Keratinocyte (primary cell): ENCODE measurements around the gene ELF2. TPM values are rescaled to one million over a fixed set of nuclear protein-coding genes. Genes with fewer than 3 reads are reported as not detected.

Experiments
- DNase-seq: peaks from one replicate; pipeline ENCODE4 v3.0.0-alpha.2; 2011; ENCODE audit warnings: low read depth, missing footprints, low spot score
- FAIRE-seq: peaks from 2 replicates; lab custom pipeline; 2011; peaks lifted over from hg19 to GRCh38; lab: Jason Lieb, UNC
- H2AFZ ChIP-seq: 2 replicates; pipeline ENCODE4 v1.6.0; 2012; ENCODE audit warnings: low read length, control low read depth, inconsistent platforms; ENCODE audit not compliant: control insufficient read depth
- H3K27ac ChIP-seq: 2 replicates; pipeline ENCODE4 v1.5.1; 2011; ENCODE audit warnings: low read length; ENCODE audit not compliant: control insufficient read depth, insufficient read depth
- H3K27me3 ChIP-seq: 3 replicates; pipeline ENCODE4 v1.6.0; 2011; ENCODE audit warnings: low read length; ENCODE audit not compliant: control insufficient read depth, insufficient read depth; ENCODE audit errors: extremely low read depth
- H3K36me3 ChIP-seq, 2 experiments: 2 replicates in 1 of 2; 3 replicates in 1 of 2; pipeline ENCODE4 v1.5.1; 2011; ENCODE audit warnings: low read length in 2 of 2, mild to moderate bottlenecking in 1 of 2; ENCODE audit not compliant: control insufficient read depth in 2 of 2, insufficient read depth in 2 of 2; ENCODE audit errors: extremely low read depth in 1 of 2
- H3K4me1 ChIP-seq: 3 replicates; pipeline ENCODE4 v1.5.1; 2011; ENCODE audit warnings: low read length; ENCODE audit not compliant: control insufficient read depth, insufficient read depth; ENCODE audit errors: extremely low read depth
- H3K4me2 ChIP-seq: 3 replicates; pipeline ENCODE4 v1.6.0; 2011; ENCODE audit warnings: low read depth, low read length; ENCODE audit not compliant: control insufficient read depth, insufficient read depth; ENCODE audit errors: extremely low read depth
- H3K4me3 ChIP-seq, 3 experiments: fragments of 200-600 bp in 1 of 3; sonication (generic) in 1 of 3; 2 replicates in 2 of 3; 3 replicates in 1 of 3; pipeline ENCODE4 v1.5.1; 2011 to 2016; ENCODE audit warnings: low read length in 3 of 3, mild to moderate bottlenecking in 3 of 3, control low read depth in 2 of 3, inconsistent platforms in 1 of 3, low read depth in 1 of 3, mixed read lengths in 1 of 3, mixed run types in 1 of 3, moderate library complexity in 1 of 3; ENCODE audit not compliant: control insufficient read depth in 2 of 3, insufficient read depth in 2 of 3; ENCODE audit errors: extremely low read depth in 1 of 3
- H3K79me2 ChIP-seq: 2 replicates; pipeline ENCODE4 v1.6.0; 2012; ENCODE audit warnings: low read length; ENCODE audit not compliant: control insufficient read depth, insufficient read depth
- H3K9ac ChIP-seq: 3 replicates; pipeline ENCODE4 v1.6.0; 2011; ENCODE audit warnings: low read length; ENCODE audit not compliant: control insufficient read depth, insufficient read depth; ENCODE audit errors: extremely low read depth
- H3K9me1 ChIP-seq: 3 replicates; pipeline ENCODE4 v1.6.0; 2011; ENCODE audit warnings: low read length; ENCODE audit not compliant: control insufficient read depth, insufficient read depth; ENCODE audit errors: extremely low read depth
- H3K9me3 ChIP-seq: 2 replicates; pipeline ENCODE4 v1.5.1; 2012; ENCODE audit warnings: low read depth, low read length; ENCODE audit not compliant: control insufficient read depth
- H4K20me1 ChIP-seq: 3 replicates; pipeline ENCODE4 v1.6.0; 2011; ENCODE audit warnings: low read length; ENCODE audit not compliant: control insufficient read depth, insufficient read depth; ENCODE audit errors: extremely low read depth
- CTCF ChIP-seq, 3 experiments: IDR thresholded peaks in 1 of 3; conservative IDR thresholded peaks in 1 of 3; optimal IDR thresholded peaks in 1 of 3; 2 replicates in 2 of 3; 3 replicates in 1 of 3; pipeline versions ENCODE3 to v1.5.1; 2011; ENCODE audit warnings: low read length in 3 of 3, mild to moderate bottlenecking in 3 of 3, moderate library complexity in 2 of 3, control low read depth in 1 of 3, inconsistent platforms in 1 of 3; ENCODE audit not compliant: insufficient read depth in 2 of 3; ENCODE audit errors: extremely low read depth in 1 of 3
- EZH2 ChIP-seq: IDR thresholded peaks from one replicate; pipeline ENCODE4 v1.6.1; 2012; ENCODE audit warnings: inconsistent platforms, mild to moderate bottlenecking, low read length, moderate library complexity
- dilution Hi-C: fragments of 300-500 bp; cut with MboI; formaldehyde crosslinking; loops from one replicate; pipeline ENCODE4 v1.7.0; 2020; ENCODE audit warnings: low sequenced_read_pairs; ENCODE audit not compliant: extremely low pct_ligation_motif_present
- polyA plus RNA-seq, 5 experiments: library from polyadenylated mRNA; depleted of rRNA in 3 of 5; stranded (reverse) in 3 of 5; stranded (forward) in 1 of 5; unstranded in 1 of 5; fragments of >200 nt; gene quantifications; 1 replicate in 1 of 5; 2 replicates in 3 of 5; 3 replicates in 1 of 5; pipeline versions ENCODE4 v1.2.1 to v1.2.3, GENCODE V29; 2011 to 2012; ENCODE audit warnings: missing spikeins in 2 of 5, low read depth in 1 of 5, low replicate concordance in 1 of 5

The ELF2 gene
- polyA plus RNA-seq, 1 donor (not counting 4 experiments of a cell fraction or from before 2014, with no cell fraction given): 19.6 TPM

- H3K36me3 ChIP-seq: peaks cover 0 to 16% of the 10 kb centered on the region in 2 experiments
- FAIRE-seq (no peak), DNase-seq (no peak)
- H3K9me3 ChIP-seq: no peaks in the 10 kb centered on the region
- dilution Hi-C loops: no loop called here
- H2AFZ ChIP-seq: no peak overlapping the region
- H3K4me2 ChIP-seq: no peak overlapping the region
- H3K9ac ChIP-seq: no peak overlapping the region
- no peak overlapping the region for H3K4me3 ChIP-seq
- TF ChIP-seq CTCF (optimal IDR thresholded peaks at IDR 0.05 in 1 of 3, IDR thresholded peaks at IDR 0.05 in 1 of 3, conservative IDR thresholded peaks at IDR 0.05 in 1 of 3; ENCODE audit: extremely low read depth in 1 of 3, insufficient read depth in 2 of 3, low read length in 3 of 3) (no peak), EZH2 (no peak)
- H3K27ac ChIP-seq: no peak overlapping the region
- peaks cover 10% of the 10 kb centered on the region for H4K20me1 ChIP-seq
- H3K27me3 ChIP-seq: no peaks in the 10 kb centered on the region
- no peaks in the 10 kb centered on the region for H3K9me1 ChIP-seq
- H3K79me2 ChIP-seq: peaks cover 85% of the 10 kb centered on the region
- no peaks in the 10 kb centered on the region for H3K4me1 ChIP-seq
Observed at GRCh38 chr4:139038874-139039443, 138.1 kb downstream of the ELF2 start.

- DNase-seq (no peak), FAIRE-seq (no peak)
- no peak overlapping the region for H2AFZ ChIP-seq
- dilution Hi-C loops: no loop called here
- H3K4me3 ChIP-seq: no peak overlapping the region
- no peak overlapping the region for H3K9ac ChIP-seq
- H3K4me2 ChIP-seq: no peak overlapping the region
- peaks cover 97% of the 10 kb centered on the region for H3K79me2 ChIP-seq
- H4K20me1 ChIP-seq: peaks cover 7% of the 10 kb centered on the region
- no peaks in the 10 kb centered on the region for H3K9me3 ChIP-seq
- no peaks in the 10 kb centered on the region for H3K4me1 ChIP-seq
- peaks cover 0 to 11% of the 10 kb centered on the region in 2 experiments for H3K36me3 ChIP-seq
- no peaks in the 10 kb centered on the region for H3K27me3 ChIP-seq
- no peaks in the 10 kb centered on the region for H3K9me1 ChIP-seq
- no peak overlapping the region for H3K27ac ChIP-seq
- TF ChIP-seq CTCF (optimal IDR thresholded peaks at IDR 0.05 in 1 of 3, IDR thresholded peaks at IDR 0.05 in 1 of 3, conservative IDR thresholded peaks at IDR 0.05 in 1 of 3; ENCODE audit: extremely low read depth in 1 of 3, insufficient read depth in 2 of 3, low read length in 3 of 3) (no peak), EZH2 (no peak)
Observed at GRCh38 chr4:139036885-139037284, 140.1 kb downstream of the ELF2 start.
